Measurements from ENCODE around the gene IGSF8.

The IGSF8 gene

DNA sequence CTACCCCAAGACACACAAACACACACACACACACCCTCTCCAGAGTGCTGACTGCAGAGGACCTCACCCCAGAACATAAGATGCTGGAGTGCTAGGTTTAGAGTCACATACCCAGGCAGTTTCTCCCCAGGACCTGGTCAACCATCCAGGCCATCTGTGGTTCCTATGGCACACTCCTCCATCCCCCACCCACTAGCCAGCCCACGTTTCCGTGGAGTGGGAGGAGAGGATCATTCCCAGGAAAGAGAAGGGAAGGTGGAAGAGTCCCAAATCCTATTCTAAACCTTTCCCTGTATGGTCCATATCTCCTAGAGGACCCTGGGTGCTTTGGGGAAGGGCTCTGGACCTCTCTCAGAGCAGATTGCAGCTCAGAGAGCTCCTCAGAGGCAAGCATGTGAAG is 15.9 kb downstream of the IGSF8 start:
- no peak for DNase-seq (ENCODE audit: low read depth)
- TF ChIP-seq, protein P1, sequence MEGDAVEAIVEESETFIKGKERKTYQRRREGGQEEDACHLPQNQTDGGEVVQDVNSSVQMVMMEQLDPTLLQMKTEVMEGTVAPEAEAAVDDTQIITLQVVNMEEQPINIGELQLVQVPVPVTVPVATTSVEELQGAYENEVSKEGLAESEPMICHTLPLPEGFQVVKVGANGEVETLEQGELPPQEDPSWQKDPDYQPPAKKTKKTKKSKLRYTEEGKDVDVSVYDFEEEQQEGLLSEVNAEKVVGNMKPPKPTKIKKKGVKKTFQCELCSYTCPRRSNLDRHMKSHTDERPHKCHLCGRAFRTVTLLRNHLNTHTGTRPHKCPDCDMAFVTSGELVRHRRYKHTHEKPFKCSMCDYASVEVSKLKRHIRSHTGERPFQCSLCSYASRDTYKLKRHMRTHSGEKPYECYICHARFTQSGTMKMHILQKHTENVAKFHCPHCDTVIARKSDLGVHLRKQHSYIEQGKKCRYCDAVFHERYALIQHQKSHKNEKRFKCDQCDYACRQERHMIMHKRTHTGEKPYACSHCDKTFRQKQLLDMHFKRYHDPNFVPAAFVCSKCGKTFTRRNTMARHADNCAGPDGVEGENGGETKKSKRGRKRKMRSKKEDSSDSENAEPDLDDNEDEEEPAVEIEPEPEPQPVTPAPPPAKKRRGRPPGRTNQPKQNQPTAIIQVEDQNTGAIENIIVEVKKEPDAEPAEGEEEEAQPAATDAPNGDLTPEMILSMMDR (IDR thresholded peaks at IDR 0.05; ENCODE audit: low read length, missing control alignments): no peak
- H3K4me3 ChIP-seq (replicated peaks; ENCODE audit: low read depth, low read length): no peak overlapping the region

DNA sequence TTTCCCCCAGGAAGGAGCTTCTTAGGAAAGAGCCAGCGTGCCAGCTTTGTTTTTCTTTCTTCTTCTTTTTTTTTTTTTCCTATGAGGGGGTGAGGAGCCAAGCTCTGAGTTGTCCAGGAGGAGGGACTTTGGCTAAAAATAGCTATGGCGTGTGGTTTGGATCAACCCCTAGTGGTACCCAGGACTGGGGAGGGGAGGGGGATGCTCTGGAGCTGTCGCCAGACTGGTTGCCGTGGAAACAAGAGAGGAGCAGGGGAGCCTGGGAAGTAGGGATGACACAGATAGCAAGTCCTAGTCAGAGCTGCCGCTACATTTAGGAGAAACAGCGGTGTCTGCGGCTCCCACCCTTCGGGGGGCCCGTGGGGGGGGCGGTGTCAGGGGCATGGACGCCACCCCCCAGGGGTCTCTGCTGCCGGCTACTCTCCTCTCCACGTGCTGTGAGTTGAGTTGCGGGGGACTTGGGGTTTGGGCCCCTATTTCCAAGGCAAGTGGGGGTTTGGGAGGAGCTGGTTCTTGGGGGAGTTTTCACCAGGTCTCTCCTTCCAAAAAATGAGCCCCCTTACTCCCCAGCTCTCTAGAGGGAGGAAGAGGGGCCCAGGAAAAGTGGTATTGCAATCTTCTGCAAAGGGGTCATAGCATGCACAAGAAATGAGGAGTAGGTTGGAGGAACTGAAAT is 17.0 kb downstream of the IGSF8 start, which contains the start of gene KCNJ9:
TSS of gene KCNJ9 (plus strand) at position 278 of the 676 bp plus-strand sequence. CDS start 2,493 bp downstream, outside the sequence.
- no peak within 1 kb of the TSS for H3K4me3 ChIP-seq (replicated peaks; ENCODE audit: low read depth, low read length)
- DNase-seq (ENCODE audit: low read depth): no peak
- TF ChIP-seq, protein P1 (IDR thresholded peaks at IDR 0.05; ENCODE audit: low read length, missing control alignments): no peak

DNA sequence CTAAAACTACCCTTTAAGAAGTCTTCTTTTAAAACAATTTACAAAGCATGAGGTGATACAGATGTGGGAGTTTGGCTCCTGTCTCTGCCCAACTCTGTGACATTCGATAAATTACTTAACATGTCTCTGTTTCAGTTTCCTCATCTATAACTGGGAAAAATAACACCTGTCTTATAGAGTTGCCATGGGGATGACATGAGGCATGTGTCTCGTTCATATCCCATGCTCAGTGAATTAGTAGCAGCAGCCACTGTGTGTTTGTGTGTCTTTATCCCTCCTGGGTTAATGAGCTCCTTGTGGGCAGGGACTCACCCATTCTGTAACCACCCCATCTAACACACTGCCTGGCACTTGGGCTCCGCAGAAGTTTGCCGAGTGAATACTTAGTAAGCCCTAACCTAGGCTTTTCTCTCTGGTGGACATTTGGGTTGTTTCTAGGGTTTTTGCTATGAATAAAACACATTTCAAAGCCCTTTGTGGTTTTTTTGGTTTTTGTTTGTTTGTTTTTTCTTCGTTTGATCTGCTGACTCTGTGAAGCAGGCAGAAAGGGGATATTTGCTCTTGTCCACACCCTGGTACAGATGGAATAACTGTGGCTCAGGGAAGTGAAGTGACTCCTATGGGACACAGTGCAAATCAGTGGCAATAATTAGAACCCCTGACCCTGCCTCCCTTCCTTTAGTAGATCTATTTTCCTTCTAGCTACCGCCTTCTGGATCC is 17.9 kb downstream of the IGSF8 start:
- no peak overlapping the region for H3K4me3 ChIP-seq (replicated peaks; ENCODE audit: low read depth, low read length)
- DNase-seq (ENCODE audit: low read depth): no peak
- TF ChIP-seq, protein P1 (IDR thresholded peaks at IDR 0.05; ENCODE audit: low read length, missing control alignments): no peak

DNA sequence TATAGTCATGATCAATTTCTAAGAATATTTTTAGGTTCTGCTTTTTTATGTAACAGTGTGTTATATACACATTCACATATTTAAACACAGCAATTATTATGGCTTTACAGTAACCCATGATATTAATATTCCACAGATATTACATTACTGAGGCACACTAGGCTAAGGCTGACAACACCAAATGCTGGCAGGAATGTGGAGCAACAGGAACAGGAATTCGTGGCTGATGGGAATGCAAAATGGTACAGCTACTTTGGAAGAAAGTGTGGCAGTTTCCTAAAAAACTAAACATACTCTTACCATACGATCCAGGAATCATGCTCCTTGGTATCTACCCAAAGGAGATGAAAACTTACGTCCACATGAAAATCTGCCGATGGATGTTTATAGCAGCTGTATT is 19.0 kb downstream of the IGSF8 start:
- H3K4me3 ChIP-seq (replicated peaks; ENCODE audit: low read depth, low read length): no peak overlapping the region
- TF ChIP-seq, protein P1 (IDR thresholded peaks at IDR 0.05; ENCODE audit: low read length, missing control alignments): no peak
- no peak for DNase-seq (ENCODE audit: low read depth)

DNA sequence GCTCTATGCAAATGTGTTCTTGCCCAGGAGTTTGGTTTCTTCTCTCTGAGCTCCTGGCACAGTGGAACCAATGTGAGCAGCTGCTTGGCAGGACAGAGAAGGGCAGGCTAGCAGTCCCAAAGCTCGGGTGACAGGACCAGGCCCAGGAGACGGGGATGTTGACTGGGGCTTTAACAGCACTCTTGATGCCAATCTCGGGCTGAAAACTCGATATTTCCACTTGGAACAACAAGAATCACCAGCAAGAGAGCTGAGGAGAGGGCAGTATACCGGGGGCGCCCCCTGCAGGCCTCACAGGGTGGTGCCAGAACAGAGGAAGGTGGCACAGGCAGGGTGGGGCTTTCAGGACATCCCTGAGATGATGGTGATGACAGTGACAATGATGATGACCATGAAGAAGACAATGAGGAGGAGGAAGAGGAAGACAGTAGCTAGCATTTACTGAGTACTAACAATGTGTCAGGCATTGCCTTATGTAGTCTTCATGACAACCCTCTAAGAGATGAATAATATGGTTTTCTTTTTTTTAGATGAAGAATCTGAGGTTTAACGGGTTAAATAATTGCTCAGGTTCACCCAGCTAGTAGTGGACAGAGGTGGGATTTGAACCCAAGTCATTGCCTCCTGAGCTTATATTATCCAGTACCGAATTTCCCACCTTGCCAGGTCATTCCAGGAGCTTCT is 19.8 kb downstream of the IGSF8 start:
- TF ChIP-seq, protein P1 (IDR thresholded peaks at IDR 0.05; ENCODE audit: low read length, missing control alignments): peak; percentile 80
- H3K4me3 ChIP-seq (replicated peaks; ENCODE audit: low read depth, low read length): no peak overlapping the region
- DNase-seq (ENCODE audit: low read depth): peak; percentile 27

DNA sequence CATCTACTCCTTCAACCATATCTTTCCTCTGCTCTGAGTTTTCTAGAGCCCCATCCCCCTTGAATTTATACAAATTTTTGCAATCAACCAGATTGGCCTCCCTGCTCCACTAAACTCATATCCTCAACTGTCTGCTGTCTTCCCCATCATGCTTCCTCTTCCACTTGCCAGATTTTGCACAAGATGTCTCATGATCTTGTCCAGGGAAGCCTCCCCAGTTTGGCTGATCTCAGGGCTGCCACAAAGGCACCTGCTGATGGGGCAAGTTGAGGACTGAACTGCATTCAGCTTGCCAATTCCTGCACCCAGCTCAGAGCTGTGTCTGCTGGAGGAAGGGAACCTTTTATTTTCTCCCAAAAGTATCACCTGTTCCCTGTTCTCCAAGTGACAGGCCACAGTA is 20.9 kb downstream of the IGSF8 start:
- no peak overlapping the region for H3K4me3 ChIP-seq (replicated peaks; ENCODE audit: low read depth, low read length)
- DNase-seq (ENCODE audit: low read depth): no peak
- TF ChIP-seq, protein P1 (IDR thresholded peaks at IDR 0.05; ENCODE audit: low read length, missing control alignments): no peak
